Peyer's patch (tissue), 4 donors: ENCODE data around the gene RPRD1A. TPM values are rescaled to one million over a fixed set of nuclear protein-coding genes. Genes with fewer than 3 reads are reported as not detected.

ENCODE experiments used
- DNase-seq, 3 donors: peaks; one replicate each; pipeline ENCODE4 v3.0.0-alpha.2; 2017 to 2019
- H3K27ac ChIP-seq, 4 donors: fragments of 200-600 bp; sonication (generic); one replicate each; pipeline ENCODE4 v1.5.1; 2016 to 2019
- H3K27me3 ChIP-seq, 2 donors: fragments of 200-600 bp; sonication (generic); one replicate each; pipeline ENCODE4 v1.5.1; 2019
- H3K36me3 ChIP-seq, 3 donors: fragments of 200-600 bp; sonication (generic); one replicate each; pipeline ENCODE4 v1.5.1; 2016 to 2019
- H3K4me1 ChIP-seq, 4 donors: fragments of 200-600 bp; sonication (generic); one replicate each; pipeline ENCODE4 v1.5.1; 2016 to 2019
- H3K4me3 ChIP-seq, 4 donors: fragments of 200-600 bp; sonication (generic); 1 replicate in 3 of 4; 2 replicates in 1 of 4; pipeline ENCODE4 v1.5.1; 2016 to 2019; ENCODE audit warnings: mild to moderate bottlenecking in 1 of 4
- H3K9me3 ChIP-seq, 4 donors: fragments of 200-600 bp; sonication (generic); one replicate each; pipeline ENCODE4 v1.5.1; 2016 to 2019; ENCODE audit warnings: mild to moderate bottlenecking in 1 of 4
- CTCF ChIP-seq, 6 experiments: fragments of 450-650 bp in 4 of 6; fragments of 200-600 bp in 2 of 6; sonication (generic) in 1 of 6; IDR thresholded peaks; one replicate each; pipeline ENCODE4 v1.5.1; 2017 to 2019; ENCODE audit warnings: antibody characterized with exemption in 6 of 6, mild to moderate bottlenecking in 3 of 6, moderate library complexity in 1 of 6
- POLR2A ChIP-seq, 2 donors: fragments of 450-650 bp; IDR thresholded peaks; one replicate each; pipeline ENCODE4 v1.5.1; 2017; ENCODE audit warnings: antibody characterized with exemption in 2 of 2, mild to moderate bottlenecking in 2 of 2, moderate library complexity in 2 of 2
- total RNA-seq, 4 donors: library from RNA; depleted of rRNA; stranded (reverse); fragments of >200 nt; gene quantifications; one replicate each; pipeline ENCODE4 v1.1.0, GENCODE V29; 2016

RPRD1A gene
- total RNA-seq, 4 donors from 2014 or later = 41.9 to 67.7 (median 50.8) TPM

GRCh38 chr18:36108601-36109000 lies 41.2 kb upstream of the RPRD1A start:
- H3K4me3 ChIP-seq = no peak overlapping the region
- TF ChIP-seq CTCF (IDR thresholded peaks at IDR 0.05) (no peak), POLR2A (IDR thresholded peaks at IDR 0.05) (no peak)
- H3K27ac ChIP-seq = no peak overlapping the region
- peaks cover 0 to 32% (median 0%) of the 10 kb centered on the region in 3 donors for H3K36me3 ChIP-seq
- no peaks in the 10 kb centered on the region for H3K4me1 ChIP-seq
- H3K9me3 ChIP-seq = no peaks in the 10 kb centered on the region
- H3K27me3 ChIP-seq = no peaks in the 10 kb centered on the region
- DNase-seq = no peak

- DNase-seq = no peak
- H3K4me3 ChIP-seq = no peak overlapping the region
- H3K9me3 ChIP-seq = no peaks in the 10 kb centered on the region
- H3K36me3 ChIP-seq = peaks cover 0 to 28% (median 0%) of the 10 kb centered on the region in 3 donors
- no peak overlapping the region for H3K27ac ChIP-seq
- H3K27me3 ChIP-seq = no peaks in the 10 kb centered on the region
- H3K4me1 ChIP-seq = no peaks in the 10 kb centered on the region
- TF ChIP-seq POLR2A (IDR thresholded peaks at IDR 0.05) (no peak), CTCF (IDR thresholded peaks at IDR 0.05) (no peak)
Measured at GRCh38 chr18:36108196-36108595, 40.8 kb upstream of the RPRD1A start.

- H3K4me1 ChIP-seq = no peaks in the 10 kb centered on the region
- TF ChIP-seq CTCF (IDR thresholded peaks at IDR 0.05) = no peak
- TF ChIP-seq POLR2A (IDR thresholded peaks at IDR 0.05) = no peak
- no peak overlapping the region for H3K27ac ChIP-seq
- no peaks in the 10 kb centered on the region for H3K27me3 ChIP-seq
- H3K9me3 ChIP-seq = no peaks in the 10 kb centered on the region
- H3K36me3 ChIP-seq = peaks cover 0 to 21% (median 0%) of the 10 kb centered on the region in 3 donors
- DNase-seq = no peak
- H3K4me3 ChIP-seq = no peak overlapping the region
Measured at GRCh38 chr18:36107477-36107876, 40.1 kb upstream of the RPRD1A start.

- no peaks in the 10 kb centered on the region for H3K4me1 ChIP-seq
- no peak overlapping the region for H3K27ac ChIP-seq
- no peak for DNase-seq
- H3K4me3 ChIP-seq = no peak overlapping the region
- no peak for TF ChIP-seq POLR2A (IDR thresholded peaks at IDR 0.05)
- TF ChIP-seq CTCF (IDR thresholded peaks at IDR 0.05) = no peak
- peaks cover 0 to 2% (median 0%) of the 10 kb centered on the region in 3 donors for H3K36me3 ChIP-seq
- H3K9me3 ChIP-seq = peaks cover 0 to 3% (median 0%) of the 10 kb centered on the region in 4 donors
- H3K27me3 ChIP-seq = no peaks in the 10 kb centered on the region
Measured at GRCh38 chr18:36104749-36105148, 37.4 kb upstream of the RPRD1A start.

GRCh38 chr18:36101943-36102342 lies 34.6 kb upstream of the RPRD1A start:
- no peaks in the 10 kb centered on the region for H3K36me3 ChIP-seq
- no peak overlapping the region for H3K4me3 ChIP-seq
- DNase-seq = no peak
- no peaks in the 10 kb centered on the region for H3K4me1 ChIP-seq
- no peaks in the 10 kb centered on the region for H3K27me3 ChIP-seq
- TF ChIP-seq POLR2A (IDR thresholded peaks at IDR 0.05) = no peak
- TF ChIP-seq CTCF (IDR thresholded peaks at IDR 0.05) = no peak
- no peak overlapping the region for H3K27ac ChIP-seq
- H3K9me3 ChIP-seq = peaks cover 0 to 3% (median 0%) of the 10 kb centered on the region in 4 donors

- no peak for TF ChIP-seq CTCF (IDR thresholded peaks at IDR 0.05)
- TF ChIP-seq POLR2A (IDR thresholded peaks at IDR 0.05) = no peak
- no peaks in the 10 kb centered on the region for H3K36me3 ChIP-seq
Measured at GRCh38 chr18:36099311-36099710, 32.0 kb upstream of the RPRD1A start.

More at GRCh38 chr18:36099311-36099710, 32.0 kb upstream of the RPRD1A start:
- H3K27ac ChIP-seq = no peak overlapping the region
- no peak overlapping the region for H3K4me3 ChIP-seq
- no peak for DNase-seq
- peaks cover 0 to 3% (median 0%) of the 10 kb centered on the region in 4 donors for H3K9me3 ChIP-seq
- H3K27me3 ChIP-seq = no peaks in the 10 kb centered on the region
- H3K4me1 ChIP-seq = no peaks in the 10 kb centered on the region
